GM21390 (cell line): ENCODE measurements around the gene TSC2.
"Not testable (repeated sequence)": the region's sequence is repeated elsewhere in the genome, so short reads cannot be mapped to it uniquely, and the experiment has no call there.

ENCODE experiments used
- ATAC-seq: cut with Tn5 transposase; IDR thresholded peaks from one replicate; pipeline ENCODE4 v1.9.1; 2021; ENCODE audit not compliant: unreplicated experiment

TSC2 gene

GRCh38 chr16:2030036-2030435 lies 17.7 kb upstream of the TSC2 start:
- no peak for ATAC-seq

GRCh38 chr16:2031081-2031577 lies 16.7 kb upstream of the TSC2 start:
- no peak for ATAC-seq

GRCh38 chr16:2032285-2033056 lies 15.3 kb upstream of the TSC2 start:
- ATAC-seq, result no peak

- no peak for ATAC-seq
These were observed 14.5 kb upstream of the TSC2 start for GRCh38 chr16:2033057-2033908.

- not testable (repeated sequence) for ATAC-seq
These were observed 13.7 kb upstream of the TSC2 start for GRCh38 chr16:2033909-2034695.

GRCh38 chr16:2034696-2035430 lies 12.9 kb upstream of the TSC2 start:
- ATAC-seq, result no peak

- ATAC-seq, result no peak
These were observed 12.2 kb upstream of the TSC2 start for GRCh38 chr16:2035431-2036199.

- no peak for ATAC-seq
These were observed 11.4 kb upstream of the TSC2 start for GRCh38 chr16:2036200-2036966.

GRCh38 chr16:2037115-2037514 lies 10.7 kb upstream of the TSC2 start:
- no peak for ATAC-seq

- no peak for ATAC-seq
These were observed 10.0 kb upstream of the TSC2 start for GRCh38 chr16:2037647-2038381.

- ATAC-seq, result no peak
These were observed 9.2 kb upstream of the TSC2 start for GRCh38 chr16:2038382-2039231.

- no peak for ATAC-seq
These were observed 8.3 kb upstream of the TSC2 start for GRCh38 chr16:2039274-2040031.

- no peak for ATAC-seq
These were observed 7.6 kb upstream of the TSC2 start for GRCh38 chr16:2040041-2040786.

GRCh38 chr16:2040787-2041522 lies 6.8 kb upstream of the TSC2 start:
- no peak for ATAC-seq
